ENCODE data around the gene ABCC4.

Gene ABCC4

DNA sequence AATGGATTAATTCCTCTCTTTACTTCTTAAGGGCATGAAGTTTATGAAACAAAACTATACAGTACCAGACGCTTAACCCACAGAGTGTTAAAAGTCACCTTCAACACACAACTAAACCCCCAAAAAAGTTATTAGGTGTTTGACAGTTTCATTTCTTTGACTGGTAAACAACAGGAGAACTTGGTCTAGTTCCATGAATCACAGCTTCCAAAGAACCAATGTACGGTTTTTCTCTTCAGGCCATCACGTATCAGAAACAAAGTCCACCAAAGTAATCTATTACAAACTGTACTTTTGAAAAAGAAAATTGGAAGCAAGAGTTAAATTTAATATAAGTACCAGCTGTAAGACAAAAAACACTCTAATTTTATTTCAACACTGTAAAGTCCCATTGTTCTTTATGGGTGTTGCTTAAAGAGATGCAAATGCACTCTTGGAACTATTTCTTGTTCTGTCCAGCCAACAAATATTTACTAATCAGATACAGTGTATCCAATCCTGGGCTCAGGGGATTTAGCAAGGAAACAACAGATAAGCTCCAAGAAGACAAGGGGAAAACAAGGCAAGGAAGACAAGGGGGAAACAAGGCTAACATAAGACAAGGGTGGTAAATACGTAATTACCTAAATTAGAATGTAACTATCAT is 149.2 kb downstream of the ABCC4 start:
- no peak for DNase-seq

DNA sequence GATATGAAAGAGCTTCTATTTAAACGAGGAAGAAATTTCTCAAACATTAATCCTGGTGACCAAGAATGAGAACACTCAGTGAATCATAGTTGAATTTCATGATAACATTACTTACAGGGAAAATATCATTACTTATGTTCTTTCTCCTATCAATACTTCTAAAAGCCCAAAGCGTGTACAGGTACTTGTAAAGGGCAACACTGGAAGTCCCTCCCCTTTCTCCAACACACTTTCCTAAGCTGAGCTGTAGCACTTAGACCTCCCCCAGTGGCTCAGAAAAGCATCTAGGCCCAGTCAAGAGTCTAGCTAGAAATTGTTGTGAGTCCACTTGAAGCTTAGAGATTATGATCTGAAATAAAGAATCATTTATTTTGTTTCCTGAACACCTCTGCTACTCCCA is 150.7 kb downstream of the ABCC4 start:
- DNase-seq: no peak

DNA sequence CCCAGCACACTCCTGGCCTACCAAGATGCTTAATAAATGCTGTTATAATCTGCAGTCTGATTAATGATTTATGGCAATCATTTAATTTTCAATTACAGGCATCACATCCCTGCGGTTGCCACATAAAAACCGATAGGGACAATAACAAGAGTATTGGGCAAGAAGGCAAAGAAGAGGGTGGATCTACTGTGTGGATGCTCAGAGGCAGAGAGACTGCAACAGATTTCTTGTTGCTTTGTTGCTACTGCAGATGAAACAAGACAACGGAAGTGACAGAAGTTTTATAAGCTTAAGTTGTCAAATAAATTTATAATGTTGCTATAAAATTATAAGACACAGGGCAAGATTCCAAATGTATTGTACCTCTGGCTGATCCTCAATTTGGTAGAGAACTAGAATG is 154.8 kb downstream of the ABCC4 start:
- DNase-seq: no peak

DNA sequence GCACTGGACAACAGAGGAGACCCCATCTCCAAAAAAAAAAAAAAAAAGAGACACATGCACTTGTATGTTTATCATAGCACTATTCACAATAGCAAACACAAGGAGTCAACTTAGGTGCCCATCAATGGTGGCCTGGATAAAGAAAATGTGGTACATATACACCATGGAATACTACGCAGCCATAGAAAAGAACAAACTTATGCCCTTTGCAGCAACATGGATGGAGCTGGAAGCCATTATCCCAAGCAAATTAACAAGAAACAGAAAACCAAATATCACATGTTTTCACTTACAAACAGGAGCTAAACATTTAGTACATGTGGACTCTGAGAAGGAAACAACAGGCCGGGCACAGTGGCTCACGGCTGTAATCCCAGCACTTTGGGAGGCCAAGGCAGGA is 155.7 kb downstream of the ABCC4 start:
- DNase-seq: no peak

DNA sequence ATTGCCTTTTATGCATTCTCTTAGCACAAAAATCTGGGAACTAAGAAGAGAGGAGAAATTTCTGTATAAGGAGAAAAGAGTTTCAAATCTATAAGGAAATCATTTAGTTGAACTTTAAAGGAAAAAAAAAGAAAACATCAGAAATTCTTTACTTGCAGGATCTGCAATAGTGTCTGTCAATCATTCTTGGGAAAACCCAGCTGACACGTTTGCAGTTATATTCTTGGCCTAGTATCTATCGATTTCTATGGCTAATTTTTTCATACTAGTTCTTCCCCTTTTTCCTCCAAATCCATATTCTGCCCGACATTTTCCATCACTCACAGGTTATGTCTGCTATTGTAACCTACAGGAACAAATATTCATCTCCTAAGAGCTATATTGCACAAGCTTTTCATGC is 160.7 kb downstream of the ABCC4 start:
- no peak for DNase-seq

DNA sequence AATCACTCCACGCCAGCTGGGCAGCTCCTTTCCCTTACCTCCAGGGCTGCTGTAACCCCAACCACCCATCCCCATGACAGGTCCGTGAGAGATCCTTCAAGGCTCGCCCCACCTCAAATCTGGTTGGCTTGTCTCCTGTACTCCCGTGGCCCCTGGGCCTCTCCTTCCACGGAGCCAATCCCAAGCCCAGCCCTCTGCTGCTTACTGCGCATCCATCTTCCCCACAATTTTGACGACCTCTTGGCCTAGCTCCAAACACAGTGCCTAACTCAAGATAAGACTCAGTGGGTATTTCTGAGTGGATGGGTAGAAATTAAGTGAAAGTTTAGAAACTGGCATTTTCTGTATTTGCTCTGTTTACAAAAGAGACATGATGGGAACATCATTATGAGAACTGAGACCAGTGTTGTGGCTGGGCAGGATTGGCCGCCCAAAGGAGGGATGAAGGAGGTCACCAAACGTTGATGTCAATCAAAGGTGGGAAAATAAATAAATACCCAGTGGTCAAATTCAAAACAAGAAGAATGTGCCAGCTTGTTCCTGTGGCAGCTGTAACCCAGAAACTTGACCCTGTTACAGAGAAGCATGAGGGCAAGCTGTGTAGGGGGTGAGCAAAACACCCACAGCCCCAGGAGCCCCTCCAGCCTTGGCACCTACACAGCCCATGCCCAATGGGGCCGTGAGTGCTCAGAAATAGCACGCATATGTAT is 162.2 kb downstream of the ABCC4 start:
- no peak for DNase-seq

DNA sequence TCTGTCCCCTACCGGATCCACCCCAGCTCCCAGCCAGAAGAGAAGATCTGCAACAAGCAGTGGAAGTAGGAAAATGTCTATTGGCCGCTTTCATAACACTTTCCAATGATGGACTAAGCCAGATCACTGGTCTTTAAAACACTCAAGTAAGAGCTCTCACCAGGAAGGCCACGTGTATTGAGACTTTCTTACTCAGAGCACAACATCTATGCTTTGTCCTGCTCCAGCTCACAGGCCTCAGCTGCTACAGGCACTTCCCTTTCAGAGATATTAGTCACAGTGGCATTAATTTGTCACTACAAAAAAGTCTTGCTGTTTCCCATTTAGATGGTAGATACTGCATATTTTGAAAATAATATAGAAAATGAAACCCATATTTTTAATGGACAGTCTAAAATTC is 164.2 kb downstream of the ABCC4 start:
- peak; percentile 75 for DNase-seq

DNA sequence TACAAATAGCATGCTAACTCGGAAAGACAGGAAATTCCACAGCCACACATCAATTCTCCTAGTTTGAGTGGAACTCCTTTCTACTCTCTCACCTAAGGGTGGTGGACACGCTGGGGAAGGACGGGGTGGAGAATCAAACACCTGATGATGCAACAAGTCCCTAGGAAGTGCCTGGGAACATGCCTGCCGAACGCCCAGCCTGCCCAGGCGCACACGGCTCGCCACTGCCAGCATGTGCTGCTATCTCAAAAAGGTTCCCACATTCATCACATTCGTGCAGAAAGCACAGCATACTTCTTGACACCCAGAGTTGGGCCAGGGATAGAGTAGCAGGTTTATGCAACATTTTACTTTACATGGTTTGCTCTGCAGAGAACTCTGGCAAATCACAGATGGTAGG is 164.6 kb downstream of the ABCC4 start:
- no peak for DNase-seq

DNA sequence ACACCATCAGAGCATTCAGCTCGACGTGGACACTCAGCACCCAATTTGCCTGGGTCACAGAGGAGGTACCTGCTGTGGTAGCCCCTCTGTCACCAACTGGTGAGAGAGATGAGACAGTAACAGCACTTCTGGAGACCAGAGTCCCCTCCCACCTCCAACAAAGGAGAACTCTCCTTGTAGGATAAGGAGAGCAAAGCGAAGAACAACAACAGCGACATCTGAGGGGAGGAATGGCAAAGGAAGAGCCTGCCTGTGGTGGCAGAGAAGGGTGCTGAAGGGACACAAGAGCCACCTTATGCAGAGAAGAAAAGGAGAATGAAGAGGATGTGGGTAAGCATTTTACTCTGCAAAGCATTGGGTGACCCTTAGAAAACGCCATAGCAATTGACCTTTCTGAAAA is 167.8 kb downstream of the ABCC4 start:
- DNase-seq: no peak

DNA sequence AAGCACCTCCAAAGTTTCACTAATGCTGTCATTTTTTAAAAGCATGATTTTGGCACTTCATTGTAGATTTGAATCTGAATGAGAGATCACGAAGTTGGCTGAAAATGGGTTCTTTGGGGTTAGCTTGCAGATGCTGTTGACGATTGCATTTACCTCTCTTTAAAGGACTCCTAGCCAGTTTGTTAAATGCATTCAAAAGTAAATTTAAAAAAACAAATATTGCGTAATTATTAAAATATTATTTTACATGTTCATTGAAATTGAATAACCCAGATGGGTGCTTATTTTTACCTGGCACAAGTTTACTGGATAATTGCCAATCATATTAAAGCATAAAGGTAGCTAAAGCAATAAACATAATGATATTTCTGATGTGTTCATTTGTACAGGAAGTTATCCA is 172.2 kb downstream of the ABCC4 start:
- DNase-seq: no peak

DNA sequence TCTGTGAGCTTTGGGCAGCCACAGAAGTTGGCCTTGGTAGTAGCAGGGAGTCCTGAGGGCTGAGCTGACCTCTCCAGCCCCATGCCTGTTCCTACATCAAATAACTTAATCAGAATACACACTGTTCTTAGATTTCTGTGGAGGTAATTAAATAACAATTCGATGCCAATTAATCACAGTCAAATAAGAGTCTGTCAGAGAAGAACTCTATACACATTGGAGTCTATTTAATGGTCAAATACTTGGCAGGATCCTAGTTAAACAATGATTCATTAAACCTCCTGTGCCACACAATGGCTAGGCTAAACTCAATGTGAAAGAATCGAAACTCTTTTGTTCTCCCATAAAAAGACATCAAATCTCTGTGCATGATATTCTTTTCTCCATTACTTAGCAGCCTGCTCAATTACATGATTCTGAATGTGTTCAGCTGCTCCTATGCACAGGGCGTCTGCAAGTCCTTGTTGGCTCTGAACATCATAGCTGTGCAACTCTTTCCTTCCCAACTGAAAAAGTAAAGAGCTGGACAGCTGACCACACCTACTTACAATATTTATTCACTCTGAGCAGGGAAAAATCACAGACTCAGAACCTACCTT is 173.1 kb downstream of the ABCC4 start:
- DNase-seq: no peak

DNA sequence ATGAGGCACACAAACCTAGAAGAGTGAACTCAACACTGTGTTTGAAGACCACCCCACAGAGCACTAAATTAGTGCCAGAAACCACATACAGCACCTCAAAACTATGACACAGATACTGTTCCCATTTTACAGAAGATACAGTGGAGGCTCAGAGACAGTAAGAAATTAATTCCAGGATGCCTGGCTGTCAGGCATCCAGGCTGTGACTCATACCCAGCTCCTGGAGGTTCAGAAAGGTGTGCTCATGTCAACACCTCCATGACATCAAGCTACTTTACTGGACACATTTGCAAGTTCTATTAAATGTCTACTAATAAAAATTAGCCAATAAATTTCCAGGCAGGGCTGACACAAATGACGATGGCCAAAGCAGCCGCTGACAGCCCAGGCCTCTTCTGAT is 176.3 kb downstream of the ABCC4 start:
- DNase-seq: no peak

DNA sequence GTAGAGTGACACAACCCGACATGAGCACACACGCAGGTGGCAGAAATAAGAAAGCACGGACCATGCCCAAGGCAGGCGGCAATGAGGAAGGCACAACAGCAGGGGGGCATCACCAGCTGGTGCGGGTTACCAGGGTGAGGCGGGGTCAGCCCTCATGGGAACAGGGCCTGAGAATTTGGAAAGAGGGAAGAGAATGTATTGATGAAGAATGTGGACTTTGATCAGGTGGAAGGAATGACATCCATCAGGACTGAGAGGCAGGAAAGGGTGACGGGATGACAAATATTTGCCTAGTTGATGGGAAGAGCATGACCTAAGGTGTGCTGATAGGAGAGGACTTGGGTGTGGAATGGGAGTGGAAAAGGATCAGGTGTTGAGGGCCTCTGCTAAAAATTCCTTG is 177.5 kb downstream of the ABCC4 start:
- DNase-seq: no peak

DNA sequence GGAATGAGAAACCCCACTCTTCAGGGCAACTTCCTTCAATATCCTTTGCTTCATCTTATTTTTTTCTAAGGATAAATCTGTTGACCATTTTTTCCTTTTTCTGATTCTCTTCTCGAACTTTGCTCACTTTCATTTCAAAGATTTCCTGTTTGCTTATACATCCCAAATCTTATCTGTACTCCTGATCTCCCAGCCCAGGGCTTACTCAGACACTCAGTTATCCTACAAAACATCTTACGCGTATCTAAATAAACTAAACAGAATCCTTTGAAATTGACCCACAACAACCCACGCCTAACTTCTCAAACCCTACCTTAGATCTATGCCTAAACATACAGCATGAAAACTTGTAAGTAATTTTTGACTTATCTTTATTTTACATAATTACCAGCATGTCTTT is 179.2 kb downstream of the ABCC4 start:
- no peak for DNase-seq

DNA sequence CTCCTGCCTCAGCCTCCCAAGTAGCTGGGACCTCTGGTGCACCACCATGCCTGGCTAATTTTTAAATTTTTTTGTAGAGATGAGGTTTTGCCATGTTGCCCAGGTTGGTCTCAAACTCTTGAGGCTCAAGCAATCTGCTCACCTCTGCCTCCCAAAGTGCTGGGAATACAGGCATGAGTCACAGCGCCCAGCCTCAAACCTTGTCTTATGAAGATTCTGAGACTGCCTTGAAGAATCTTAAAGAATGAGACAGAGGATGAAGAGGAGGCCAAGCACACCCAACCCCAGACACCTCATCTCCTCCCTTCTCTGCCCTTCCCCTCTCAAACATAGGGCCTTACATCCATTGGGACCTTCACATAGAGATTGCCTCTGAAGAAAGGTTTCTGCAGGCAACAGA is 179.7 kb downstream of the ABCC4 start:
- no peak for DNase-seq

DNA sequence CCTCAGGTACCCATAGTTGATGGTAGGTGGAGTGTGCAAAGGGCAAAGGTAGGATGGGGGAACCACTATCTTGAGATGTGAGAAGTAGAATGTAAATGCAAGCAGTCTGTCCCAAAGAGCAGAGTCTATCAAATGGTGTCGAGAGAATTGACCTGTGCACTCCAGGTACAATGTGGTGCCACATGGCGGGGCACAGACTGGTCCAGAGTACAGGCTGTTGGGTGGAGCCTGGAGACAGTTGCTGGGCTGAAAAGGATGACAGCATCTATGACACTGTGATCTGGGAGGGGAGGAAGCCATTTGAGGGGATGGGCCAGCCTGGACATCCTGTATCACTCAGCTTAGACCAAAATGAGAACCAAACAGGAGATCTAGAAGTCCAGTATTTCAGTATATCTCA is 180.6 kb downstream of the ABCC4 start:
- DNase-seq: no peak

DNA sequence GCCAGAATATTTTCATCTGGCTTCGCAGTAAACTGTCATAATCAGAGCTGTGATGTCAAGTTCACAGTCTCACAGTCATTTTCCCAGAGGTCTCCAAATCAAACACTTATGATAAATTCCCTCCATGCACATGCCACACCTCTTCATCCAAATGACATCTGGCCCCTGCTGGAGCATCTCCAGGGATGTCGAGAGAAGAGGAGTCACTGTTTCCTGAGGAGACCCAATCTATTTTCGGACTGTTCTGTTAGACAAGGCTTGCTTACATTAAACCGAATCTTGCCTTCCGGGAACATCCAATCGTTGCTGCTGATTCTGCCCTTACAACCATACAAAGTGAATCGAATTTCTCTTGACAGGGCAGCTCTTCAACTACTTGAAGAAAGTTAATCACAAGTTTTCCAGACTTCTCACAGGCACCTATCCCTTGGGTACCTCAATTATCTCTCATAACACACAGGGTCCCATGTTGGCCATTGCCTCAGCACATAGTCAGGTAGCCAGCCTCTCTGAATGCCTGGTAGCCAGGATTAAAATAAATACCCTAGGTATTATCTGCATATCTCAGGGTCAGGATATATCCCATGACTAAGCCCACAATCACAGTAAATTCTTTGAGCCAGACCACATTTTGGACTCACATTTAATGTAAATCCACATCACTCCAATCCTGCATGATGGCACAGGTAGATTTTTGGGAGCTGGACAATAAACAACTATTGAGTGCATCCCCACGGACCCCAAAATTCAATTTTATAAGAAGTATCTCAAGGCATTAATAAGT is 182.5 kb downstream of the ABCC4 start:
- DNase-seq: no peak

DNA sequence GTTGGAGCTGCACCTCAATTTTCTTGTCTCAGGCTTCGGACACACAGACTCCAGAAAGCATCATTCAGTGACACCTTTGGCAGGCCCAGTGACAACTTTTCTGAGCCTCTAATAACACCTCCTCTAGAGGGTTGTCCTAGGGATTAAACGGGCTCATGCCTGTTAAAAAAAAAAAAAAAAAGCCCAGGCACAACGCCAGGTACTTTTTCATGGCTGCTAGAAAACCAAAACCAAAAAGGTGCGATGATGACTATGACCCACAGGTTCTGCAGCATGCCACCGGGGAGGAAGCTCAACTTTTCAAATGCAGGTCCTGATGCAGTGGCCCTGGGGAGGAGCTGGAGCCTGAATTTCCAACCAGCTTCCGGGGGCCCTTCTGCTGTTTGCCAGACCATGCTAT is 184.2 kb downstream of the ABCC4 start:
- DNase-seq: no peak

DNA sequence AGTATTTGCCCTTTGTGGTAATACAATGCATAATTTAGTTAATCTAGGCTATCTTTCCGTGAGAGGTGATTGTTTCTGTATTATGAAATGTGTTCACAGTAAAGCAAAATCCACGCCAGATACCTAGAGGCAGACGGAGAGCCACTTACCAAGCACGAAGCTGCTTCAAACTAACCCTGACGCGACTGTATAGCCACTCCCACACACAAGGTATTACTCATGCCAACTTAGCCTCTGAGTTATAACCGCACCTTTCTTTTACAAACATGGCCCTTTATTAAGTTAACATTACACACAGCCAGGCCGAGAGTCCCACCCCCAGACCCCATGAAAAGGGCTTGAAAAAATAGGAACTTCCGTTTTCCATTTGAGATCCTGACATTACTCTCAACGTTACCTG is 185.7 kb downstream of the ABCC4 start:
- no peak for DNase-seq

DNA sequence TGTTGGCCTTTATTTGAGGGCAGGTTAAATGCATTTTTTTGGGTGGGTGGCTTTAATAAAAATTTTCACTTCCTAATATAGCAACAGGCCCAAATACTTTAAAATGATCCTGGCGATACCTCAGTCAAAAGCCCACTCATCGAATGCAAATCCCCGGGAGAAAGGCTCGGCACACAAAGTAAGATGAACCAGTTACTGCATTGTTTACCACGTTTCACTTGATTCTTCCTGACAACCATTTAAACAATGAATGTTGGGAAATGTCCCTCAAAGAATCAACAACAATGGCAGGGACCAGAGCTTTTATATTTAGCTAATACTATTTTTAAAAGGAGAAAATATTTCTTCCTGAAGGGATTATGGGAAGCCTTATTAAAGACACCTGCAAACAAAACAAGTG is 187.7 kb downstream of the ABCC4 start:
- no peak for DNase-seq

DNA sequence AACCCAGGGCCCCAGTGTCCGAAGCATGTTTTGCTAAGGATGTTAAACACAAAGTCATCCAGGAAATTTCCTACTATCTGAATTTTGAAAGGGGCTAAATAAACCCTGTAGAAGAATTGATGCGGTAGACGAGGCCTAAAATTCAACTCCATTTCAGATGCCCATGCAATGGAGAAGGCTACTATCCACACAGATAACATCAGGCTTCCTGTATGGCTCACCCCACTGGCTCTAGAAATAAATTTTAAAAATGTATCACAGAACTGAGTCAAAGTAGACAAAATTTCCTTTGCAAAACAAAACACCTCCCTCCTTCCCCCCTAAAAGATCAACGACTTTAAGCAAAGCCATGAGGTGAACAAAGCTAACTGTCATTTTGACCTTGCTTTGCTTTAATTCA is 188.4 kb downstream of the ABCC4 start:
- no peak for DNase-seq

DNA sequence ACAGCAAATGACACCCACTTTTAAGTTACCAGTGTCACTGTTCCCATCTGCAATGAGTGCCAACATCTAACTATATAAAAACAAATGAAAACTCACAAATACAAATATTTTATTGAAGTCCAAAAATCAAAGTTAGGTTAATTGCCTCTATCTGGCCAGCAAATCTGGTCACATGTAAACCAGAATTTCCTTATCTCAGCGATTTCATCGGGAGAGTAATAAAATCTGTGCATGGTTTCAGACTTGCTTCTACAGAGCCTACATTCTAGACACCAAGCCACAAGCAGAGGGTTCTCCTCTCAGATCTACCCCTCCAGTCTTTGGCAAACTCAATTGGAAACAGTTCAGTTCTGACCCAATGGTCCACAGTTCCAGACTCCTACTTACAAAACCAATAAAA is 189.6 kb downstream of the ABCC4 start:
- no peak for DNase-seq

DNA sequence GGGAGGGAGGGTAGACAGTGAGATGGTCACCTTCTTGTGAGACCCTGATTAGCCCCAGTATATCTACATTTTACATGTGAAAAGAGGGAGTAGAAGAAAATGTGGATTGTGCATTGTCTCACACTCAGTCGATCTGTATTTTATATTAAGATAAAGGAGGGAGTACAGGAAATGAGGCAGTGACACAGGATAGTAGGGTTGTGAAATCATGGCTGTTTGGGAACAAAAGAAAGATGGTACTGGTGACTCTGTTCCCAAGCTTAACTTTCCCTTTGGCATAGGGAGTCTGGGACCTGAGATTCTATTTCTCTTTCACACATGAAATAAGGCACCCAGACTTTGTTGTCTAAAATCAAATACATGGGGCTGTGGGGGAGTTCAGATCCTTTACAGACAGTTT is 194.7 kb downstream of the ABCC4 start:
- no peak for DNase-seq
